HepG2 (cell line): ENCODE data around the gene SLC39A8. TPM values are rescaled to one million over a fixed set of nuclear protein-coding genes. Genes with fewer than 3 reads are reported as not detected.

Source experiments
- ATAC-seq: fragments of 200-7000 bp; cut with Tn5 transposase; 3 replicates; pipeline ENCODE4 v1.9.1; 2020; ENCODE audit warnings: mild to moderate bottlenecking, moderate library complexity
- BruUV-seq: library from RNA; stranded (reverse); fragments of 400-500 nt; replicated peaks from 2 replicates; lab custom pipeline; 2021; lab: Mats Ljungman, UMichigan
- CTCF ChIA-PET: fragments of 300-600 bp; formaldehyde crosslinking; extraction: SDS; loops from one replicate; lab custom pipeline; 2021; ENCODE audit warnings: low total read pairs, inconsistent platforms, low intra/inter-chr PET ratio; lab: Yijun Ruan, JAX
- POLR2A ChIA-PET: fragments of 350-600 bp; sonication (Branson Sonifier 250); formaldehyde crosslinking; loops from one replicate; lab custom pipeline; 2020; ENCODE audit warnings: antibody characterized with exemption, inconsistent platforms; lab: Yijun Ruan, JAX
- DNase-seq: peaks from one replicate; pipeline ENCODE4 v3.0.0-alpha.2; 2015; ENCODE audit warnings: low spot score
- FAIRE-seq: peaks from 3 replicates; lab custom pipeline; 2011; peaks lifted over from hg19 to GRCh38; lab: Jason Lieb, UNC
- H2AFZ ChIP-seq: one replicate; pipeline ENCODE4 v1.6.1; 2011; ENCODE audit warnings: low read length, inconsistent platforms
- H3K27ac ChIP-seq: fragments of 300-600 bp; 3 replicates; pipeline ENCODE4 v1.8.0; 2011; ENCODE audit warnings: mixed run types, mild to moderate bottlenecking, mixed read lengths, low read length, inconsistent platforms; ENCODE audit not compliant: insufficient read depth; ENCODE audit errors: extremely low read length
- H3K27me3 ChIP-seq, 2 experiments: fragments of 200-600 bp in 1 of 2; 2 replicates in 1 of 2; 3 replicates in 1 of 2; pipeline versions ENCODE4 v1.6.0 to v1.8.0; 2011; ENCODE audit warnings: low read length in 2 of 2, mild to moderate bottlenecking in 2 of 2, moderate library complexity in 2 of 2, inconsistent platforms in 1 of 2; ENCODE audit not compliant: insufficient read depth in 2 of 2, control insufficient read depth in 1 of 2
- H3K36me3 ChIP-seq, 2 experiments: fragments of 200-600 bp in 1 of 2; replicated peaks in 1 of 2; 2 replicates in 1 of 2; 3 replicates in 1 of 2; pipeline versions ENCODE4 v1.5.1 to v1.8.0; 2011; ENCODE audit warnings: low read length in 2 of 2, inconsistent platforms in 1 of 2; ENCODE audit not compliant: insufficient read depth in 2 of 2, control insufficient read depth in 1 of 2
- H3K4me1 ChIP-seq: 2 replicates; pipeline ENCODE4 v1.5.1; 2012; ENCODE audit warnings: low read length, inconsistent platforms; ENCODE audit not compliant: insufficient read depth
- H3K4me2 ChIP-seq: 2 replicates; pipeline ENCODE4 v1.6.0; 2011; ENCODE audit warnings: low read depth, low read length, inconsistent platforms
- H3K4me3 ChIP-seq, 3 experiments: fragments of 200-600 bp in 1 of 3; sonication (generic), shearing (Covaris generic) in 1 of 3; replicated peaks in 1 of 3; 2 replicates each; pipeline ENCODE4 v1.5.1; 2011 to 2016; ENCODE audit warnings: low read length in 3 of 3, inconsistent platforms in 2 of 3, low read depth in 2 of 3, mild to moderate bottlenecking in 2 of 3, control low read depth in 1 of 3, mixed read lengths in 1 of 3; ENCODE audit not compliant: insufficient read depth in 1 of 3
- H3K79me2 ChIP-seq: one replicate; pipeline ENCODE4 v1.6.1; 2011; ENCODE audit warnings: low read length, inconsistent platforms; ENCODE audit not compliant: insufficient read depth
- H3K9ac ChIP-seq: 2 replicates; pipeline ENCODE4 v1.6.0; 2011; ENCODE audit warnings: mild to moderate bottlenecking, low read depth, low read length, inconsistent platforms; ENCODE audit not compliant: insufficient read depth
- H3K9me3 ChIP-seq: 2 replicates; pipeline ENCODE4 v1.5.1; 2012; ENCODE audit warnings: mild to moderate bottlenecking, low read length
- H4K20me1 ChIP-seq: 2 replicates; pipeline ENCODE4 v1.6.0; 2011; ENCODE audit warnings: inconsistent platforms, mild to moderate bottlenecking, low read length, moderate library complexity; ENCODE audit not compliant: insufficient read depth
- BATF2 ChIP-seq: sonication (generic); formaldehyde crosslinking; IDR thresholded peaks from 2 replicates; pipeline ENCODE4 v1.8.0; 2022; ENCODE audit warnings: mild to moderate bottlenecking, missing genetic modification reagents, moderate library complexity
- ETV6 ChIP-seq: sonication (generic); formaldehyde crosslinking; conservative IDR thresholded peaks from 2 replicates; pipeline ENCODE4 v1.4.0; 2020; ENCODE audit warnings: missing genetic modification reagents
- GLMP ChIP-seq: sonication (generic); formaldehyde crosslinking; IDR thresholded peaks from 2 replicates; pipeline ENCODE4 v1.9.0; 2021; ENCODE audit warnings: missing genetic modification reagents, mild to moderate bottlenecking, borderline replicate concordance
- HNRNPK ChIP-seq: fragments of 200-400 bp; formaldehyde crosslinking; IDR thresholded peaks from 2 replicates; pipeline ENCODE4 v1.6.1; 2018; ENCODE audit warnings: low read length, low read depth, moderate library complexity, mild to moderate bottlenecking; ENCODE audit not compliant: poor library complexity, severe bottlenecking
- MAZ ChIP-seq, 2 experiments: sonication (generic) in 1 of 2; formaldehyde crosslinking in 1 of 2; IDR thresholded peaks; 2 replicates each; pipeline versions ENCODE4 v1.5.0 to v1.6.1; 2012 to 2020; ENCODE audit warnings: low read depth in 2 of 2, mild to moderate bottlenecking in 2 of 2, borderline replicate concordance in 1 of 2, improper control_type of control experiment in 1 of 2, low read length in 1 of 2, missing genetic modification reagents in 1 of 2, moderate library complexity in 1 of 2
- NR1H2 ChIP-seq: sonication (generic); formaldehyde crosslinking; IDR thresholded peaks from 2 replicates; pipeline ENCODE4 v1.8.1; 2022; ENCODE audit warnings: low read depth, missing genetic modification reagents, borderline replicate concordance
- NR2F2 ChIP-seq: IDR thresholded peaks from 2 replicates; pipeline ENCODE4 v1.6.1; 2012; ENCODE audit warnings: low read depth, inconsistent platforms, borderline replicate concordance
- NR3C1 ChIP-seq: sonication (generic); formaldehyde crosslinking; IDR thresholded peaks from 2 replicates; pipeline ENCODE4 v1.4.0; 2020; ENCODE audit warnings: missing genetic modification reagents
- SP5 ChIP-seq: IDR thresholded peaks from 2 replicates; pipeline ENCODE4 v1.6.1; 2016; ENCODE audit warnings: low read depth, borderline replicate concordance
- SSRP1 ChIP-seq: IDR thresholded peaks from 2 replicates; pipeline ENCODE4 v1.6.1; 2016; ENCODE audit warnings: control low read depth
- STAT6 ChIP-seq: sonication (generic); formaldehyde crosslinking; IDR thresholded peaks from 2 replicates; pipeline ENCODE4 v1.4.0; 2020; ENCODE audit warnings: missing genetic modification reagents, mild to moderate bottlenecking, borderline replicate concordance
- TP53 ChIP-seq: sonication (generic); formaldehyde crosslinking; conservative IDR thresholded peaks from 2 replicates; pipeline ENCODE4 v1.4.0; 2020; ENCODE audit warnings: missing genetic modification reagents
- ZNF547 ChIP-seq: sonication (generic); formaldehyde crosslinking; IDR thresholded peaks from 2 replicates; pipeline ENCODE4 v1.5.1; 2020; ENCODE audit warnings: mild to moderate bottlenecking, missing genetic modification reagents
- ZSCAN9 ChIP-seq: IDR thresholded peaks from 2 replicates; pipeline ENCODE4 v1.6.1; 2016; ENCODE audit warnings: borderline replicate concordance
- WGBS: methylation state at CpG from one replicate; pipeline ENCODE4 v1.1.6; 2017; ENCODE audit warnings: low lambda C conversion rate; 5-methylcytosine and 5-hydroxymethylcytosine counted together
- in situ Hi-C: cut with HindIII; loops from 2 replicates; pipeline ENCODE4 v1.10.0; 2017; ENCODE audit warnings: low pct_unique_long_range_greater_than_20kb; ENCODE audit not compliant: extremely low pct_ligation_motif_present
- intact Hi-C: fragments of 100-400 bp; cut with micrococcal nuclease; formaldehyde crosslinking; loops from one replicate; pipeline ENCODE4 v1.10.0; 2022; ENCODE audit not compliant: unreplicated experiment
- polyA plus RNA-seq, 8 experiments: library from polyadenylated mRNA; depleted of rRNA in 3 of 8; stranded (reverse) in 7 of 8; unstranded in 1 of 8; fragments of >200 nt; fragmentation: Illumina TruSeq in 4 of 8; extraction: Trizol in 4 of 8; gene quantifications; 2 replicates each; pipeline versions ENCODE4 v1.2.1 to v1.2.3, GENCODE V29; 2011 to 2016; ENCODE audit warnings: low read depth in 4 of 8, missing spikeins in 1 of 8, mixed read lengths in 1 of 8; ENCODE audit not compliant: insufficient read depth in 1 of 8
- total RNA-seq, 5 experiments: library from RNA; depleted of rRNA; stranded (reverse); fragments of >200 nt; fragmentation: Illumina TruSeq; extraction: Trizol; gene quantifications; 2 replicates each; pipeline ENCODE4 v1.2.3, GENCODE V29; 2016; ENCODE audit warnings: low read depth in 1 of 5
- TF ChIP-seq, protein P1 (sequence below): sonication (generic); formaldehyde crosslinking; IDR thresholded peaks from 2 replicates; pipeline ENCODE4 v1.8.1; 2022; ENCODE audit warnings: low read depth, mild to moderate bottlenecking, missing genetic modification reagents
- TF ChIP-seq, protein P2 (sequence below): sonication (generic); formaldehyde crosslinking; IDR thresholded peaks from 2 replicates; pipeline ENCODE4 v1.5.0; 2020; ENCODE audit warnings: mild to moderate bottlenecking, missing genetic modification reagents, moderate library complexity

The SLC39A8 gene
- total and polyA plus RNA-seq, 2 of the 13 experiments (the other 11 are each of a cell fraction or from before 2014, with no cell fraction given) = 0.22 to 0.38 TPM

GRCh38 chr4:102247041-102247440 is 98.2 kb downstream of the SLC39A8 start:
- ChIA-PET CTCF (no interaction called here), POLR2A (no interaction called here)
- Histone ChIP-seq H3K27me3 (no peaks in the 10 kb centered on the region), H3K4me1 (no peaks in the 10 kb centered on the region), H2AFZ (no peak overlapping the region), H3K9ac (no peak overlapping the region), H3K79me2 (no peaks in the 10 kb centered on the region), H3K36me3 (no peaks in the 10 kb centered on the region), H3K4me3 (no peak overlapping the region), H3K4me2 (no peak overlapping the region), H4K20me1 (no peaks in the 10 kb centered on the region), H3K9me3 (no peaks in the 10 kb centered on the region), H3K27ac (no peak overlapping the region)
- in situ Hi-C loops = no loop called here
- ATAC-seq = no peak
- no peak for FAIRE-seq
- no TSS peak for BruUV-seq
- 54% methylated on average over 1 of the region's 1 CpG for WGBS
- no peak for DNase-seq
- intact Hi-C loops = no loop called here
- TF ChIP-seq BATF2 (CRISPR knock-in tag) (no peak), NR1H2 (CRISPR knock-in tag) (no peak), MAZ (IDR thresholded peaks at IDR 0.05; ENCODE audit: borderline replicate concordance, low read depth, low read length) (no peak), MAZ (CRISPR knock-in tag; IDR thresholded peaks at IDR 0.05; ENCODE audit: low read depth) (no peak), SP5 (CRISPR knock-in tag) (no peak), SSRP1 (CRISPR knock-in tag) (no peak), ETV6 (CRISPR knock-in tag) (no peak), STAT6 (CRISPR knock-in tag) (no peak), HNRNPK (no peak), GLMP (no peak), ZSCAN9 (CRISPR knock-in tag) (no peak), NR2F2 (no peak), ZNF547 (CRISPR knock-in tag) (no peak), NR3C1 (CRISPR knock-in tag) (no peak), TP53 (CRISPR knock-in tag) (no peak)
- TF ChIP-seq, protein P1, sequence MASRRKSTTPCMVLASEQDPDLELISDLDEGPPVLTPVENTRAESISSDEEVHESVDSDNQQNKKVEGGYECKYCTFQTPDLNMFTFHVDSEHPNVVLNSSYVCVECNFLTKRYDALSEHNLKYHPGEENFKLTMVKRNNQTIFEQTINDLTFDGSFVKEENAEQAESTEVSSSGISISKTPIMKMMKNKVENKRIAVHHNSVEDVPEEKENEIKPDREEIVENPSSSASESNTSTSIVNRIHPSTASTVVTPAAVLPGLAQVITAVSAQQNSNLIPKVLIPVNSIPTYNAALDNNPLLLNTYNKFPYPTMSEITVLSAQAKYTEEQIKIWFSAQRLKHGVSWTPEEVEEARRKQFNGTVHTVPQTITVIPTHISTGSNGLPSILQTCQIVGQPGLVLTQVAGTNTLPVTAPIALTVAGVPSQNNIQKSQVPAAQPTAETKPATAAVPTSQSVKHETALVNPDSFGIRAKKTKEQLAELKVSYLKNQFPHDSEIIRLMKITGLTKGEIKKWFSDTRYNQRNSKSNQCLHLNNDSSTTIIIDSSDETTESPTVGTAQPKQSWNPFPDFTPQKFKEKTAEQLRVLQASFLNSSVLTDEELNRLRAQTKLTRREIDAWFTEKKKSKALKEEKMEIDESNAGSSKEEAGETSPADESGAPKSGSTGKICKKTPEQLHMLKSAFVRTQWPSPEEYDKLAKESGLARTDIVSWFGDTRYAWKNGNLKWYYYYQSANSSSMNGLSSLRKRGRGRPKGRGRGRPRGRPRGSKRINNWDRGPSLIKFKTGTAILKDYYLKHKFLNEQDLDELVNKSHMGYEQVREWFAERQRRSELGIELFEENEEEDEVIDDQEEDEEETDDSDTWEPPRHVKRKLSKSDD (CRISPR knock-in tag) = no peak
- TF ChIP-seq, protein P2, sequence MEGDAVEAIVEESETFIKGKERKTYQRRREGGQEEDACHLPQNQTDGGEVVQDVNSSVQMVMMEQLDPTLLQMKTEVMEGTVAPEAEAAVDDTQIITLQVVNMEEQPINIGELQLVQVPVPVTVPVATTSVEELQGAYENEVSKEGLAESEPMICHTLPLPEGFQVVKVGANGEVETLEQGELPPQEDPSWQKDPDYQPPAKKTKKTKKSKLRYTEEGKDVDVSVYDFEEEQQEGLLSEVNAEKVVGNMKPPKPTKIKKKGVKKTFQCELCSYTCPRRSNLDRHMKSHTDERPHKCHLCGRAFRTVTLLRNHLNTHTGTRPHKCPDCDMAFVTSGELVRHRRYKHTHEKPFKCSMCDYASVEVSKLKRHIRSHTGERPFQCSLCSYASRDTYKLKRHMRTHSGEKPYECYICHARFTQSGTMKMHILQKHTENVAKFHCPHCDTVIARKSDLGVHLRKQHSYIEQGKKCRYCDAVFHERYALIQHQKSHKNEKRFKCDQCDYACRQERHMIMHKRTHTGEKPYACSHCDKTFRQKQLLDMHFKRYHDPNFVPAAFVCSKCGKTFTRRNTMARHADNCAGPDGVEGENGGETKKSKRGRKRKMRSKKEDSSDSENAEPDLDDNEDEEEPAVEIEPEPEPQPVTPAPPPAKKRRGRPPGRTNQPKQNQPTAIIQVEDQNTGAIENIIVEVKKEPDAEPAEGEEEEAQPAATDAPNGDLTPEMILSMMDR (CRISPR knock-in tag) = no peak
